HG03460 (cell line): ENCODE measurements around the gene DOCK2.

Experiments used
- ATAC-seq: cut with Tn5 transposase; IDR thresholded peaks from one replicate; pipeline ENCODE4 v1.9.1; 2021; ENCODE audit not compliant: unreplicated experiment

The DOCK2 gene

DNA sequence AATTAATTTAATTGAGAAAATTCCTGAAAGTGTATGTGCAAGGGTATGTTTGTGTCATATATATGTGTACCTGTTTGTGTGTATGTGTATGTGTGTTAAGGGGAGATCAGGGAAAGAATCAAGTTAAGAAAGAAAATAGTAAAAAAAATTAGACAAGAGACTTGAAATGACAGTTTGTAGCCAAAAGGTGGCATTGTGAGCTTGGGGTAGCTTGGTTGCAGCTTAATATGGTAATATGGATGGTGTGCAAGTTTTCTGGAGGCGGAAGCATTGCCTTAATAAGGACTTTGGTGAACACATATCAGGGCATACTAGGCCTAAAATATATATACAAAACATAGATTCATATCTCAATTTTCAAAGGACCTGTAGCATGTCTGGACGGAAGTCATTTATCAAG lies 213.3 kb downstream of the DOCK2 start:
- no peak for ATAC-seq

DNA sequence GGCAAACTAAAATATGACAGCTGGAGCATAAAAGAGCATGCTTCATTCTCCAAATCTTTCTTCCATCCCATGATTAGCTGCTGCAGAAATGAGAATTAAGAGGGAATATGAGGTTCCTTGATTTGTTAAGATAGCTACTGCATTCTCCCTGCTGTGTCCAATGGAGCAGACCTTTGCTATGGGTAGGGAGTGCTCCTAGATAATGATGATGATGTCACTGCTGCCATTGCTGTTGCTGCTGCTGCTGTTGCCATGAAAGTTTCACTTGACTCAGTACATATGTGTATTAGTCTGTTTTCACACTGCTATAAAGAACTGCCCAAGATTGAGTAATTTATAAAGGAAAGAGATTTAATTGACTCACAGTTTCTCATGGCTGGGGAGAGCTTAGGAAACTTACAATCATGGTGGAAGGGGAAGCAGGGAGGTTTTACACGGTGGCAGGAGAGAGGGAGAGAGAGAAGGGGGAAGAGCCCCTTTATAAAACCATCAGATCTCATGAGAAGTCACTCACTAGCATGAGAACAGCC lies 214.3 kb downstream of the DOCK2 start:
- ATAC-seq, result no peak

- no peak for ATAC-seq
Measured at GRCh38 chr5:169856571-169856970, 219.5 kb downstream of the DOCK2 start.

DNA sequence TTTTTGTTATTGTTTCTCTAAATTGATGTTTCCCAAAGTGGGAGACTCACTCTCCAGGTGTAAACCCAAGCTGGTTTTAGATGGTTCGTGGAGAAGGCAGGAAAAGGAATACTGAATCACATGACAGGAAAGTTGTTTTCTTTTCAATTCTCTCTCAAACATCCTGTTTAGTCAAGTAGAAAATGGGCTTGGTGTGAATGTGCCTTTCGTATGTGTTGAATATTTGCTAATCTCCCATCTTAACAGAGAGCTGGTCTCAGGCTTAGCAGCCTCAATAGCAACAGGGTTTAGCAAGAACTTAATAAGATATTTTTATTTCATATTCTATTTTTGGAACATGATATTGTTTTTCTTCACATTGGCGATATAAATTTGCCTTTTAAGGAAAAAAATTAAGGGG lies 223.5 kb downstream of the DOCK2 start:
- ATAC-seq, result peak; percentile 69

DNA sequence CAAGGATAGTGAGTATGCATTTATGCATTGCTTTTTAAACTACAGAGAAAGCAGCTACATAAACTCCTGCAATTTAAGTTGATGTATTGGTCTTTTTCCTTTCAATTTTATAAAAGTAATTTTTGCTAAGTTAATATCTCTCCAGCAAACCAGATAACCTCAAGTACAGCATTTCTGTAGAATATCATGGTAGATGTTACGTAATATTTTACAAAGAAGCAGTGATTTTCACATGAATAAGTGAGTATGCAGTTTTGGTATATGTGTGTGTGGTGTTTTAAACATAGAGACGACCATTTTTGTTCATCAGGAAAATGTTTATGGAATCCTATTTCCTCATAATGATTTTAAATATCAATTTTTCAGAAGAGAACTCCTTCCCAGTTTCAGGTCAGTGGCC lies 224.4 kb downstream of the DOCK2 start:
- ATAC-seq, result no peak

DNA sequence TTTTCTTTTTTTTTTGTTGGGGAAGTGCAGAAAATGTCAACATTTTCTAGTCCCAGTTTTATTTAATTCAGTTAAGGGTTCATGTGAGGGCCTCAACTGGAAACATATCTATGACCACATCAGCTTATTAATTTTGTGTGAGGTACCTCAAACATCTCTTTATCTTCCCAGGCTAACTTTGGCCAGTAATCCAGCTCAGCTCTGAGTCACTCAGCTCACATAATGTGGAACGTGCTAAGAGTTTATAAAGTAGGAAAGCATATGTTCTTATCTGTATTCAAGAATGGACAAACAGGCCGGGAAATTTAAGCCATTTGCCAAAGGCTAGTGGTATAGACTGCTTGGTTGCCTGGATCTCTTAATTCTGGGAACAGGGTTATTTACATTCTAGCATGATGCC lies 224.9 kb downstream of the DOCK2 start:
- no peak for ATAC-seq

DNA sequence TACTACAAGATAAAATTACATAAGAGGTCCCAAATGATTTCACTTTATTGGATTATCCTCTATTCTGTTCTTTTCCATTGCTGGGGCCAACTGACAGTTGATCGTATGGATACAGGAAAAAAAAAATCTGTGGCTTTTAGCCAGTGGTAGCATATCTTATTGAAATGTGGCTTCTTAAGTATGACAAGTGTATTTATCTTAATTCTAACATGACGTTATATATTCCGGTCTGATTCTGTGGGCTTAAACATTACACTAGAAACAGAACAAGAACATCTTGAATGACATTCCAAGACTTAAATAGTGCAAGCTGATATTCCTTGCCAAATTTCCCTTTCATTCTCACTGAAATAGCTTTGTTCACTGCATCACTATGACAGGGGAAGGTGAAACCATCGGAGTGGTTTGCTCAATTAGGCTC lies 225.3 kb downstream of the DOCK2 start:
- ATAC-seq, result no peak

DNA sequence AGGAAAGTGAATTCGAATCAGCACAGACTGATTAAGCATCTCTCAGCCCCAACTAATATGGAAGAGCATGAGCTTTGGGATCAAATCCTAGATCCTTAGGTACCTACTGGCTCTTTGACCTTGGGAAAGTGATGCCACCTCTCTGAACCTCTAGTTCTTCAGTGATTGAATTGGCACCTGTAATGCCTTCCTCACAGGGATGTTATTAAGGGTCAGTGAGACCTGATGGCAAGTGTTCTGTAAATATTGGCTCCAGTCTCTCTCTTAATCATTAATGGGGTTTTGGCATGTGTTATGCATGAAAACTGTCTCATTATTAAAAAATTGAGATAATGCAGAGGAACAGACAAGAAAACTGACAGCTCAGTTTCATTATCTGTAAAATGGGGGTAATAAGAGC lies 227.4 kb downstream of the DOCK2 start:
- no peak for ATAC-seq

DNA sequence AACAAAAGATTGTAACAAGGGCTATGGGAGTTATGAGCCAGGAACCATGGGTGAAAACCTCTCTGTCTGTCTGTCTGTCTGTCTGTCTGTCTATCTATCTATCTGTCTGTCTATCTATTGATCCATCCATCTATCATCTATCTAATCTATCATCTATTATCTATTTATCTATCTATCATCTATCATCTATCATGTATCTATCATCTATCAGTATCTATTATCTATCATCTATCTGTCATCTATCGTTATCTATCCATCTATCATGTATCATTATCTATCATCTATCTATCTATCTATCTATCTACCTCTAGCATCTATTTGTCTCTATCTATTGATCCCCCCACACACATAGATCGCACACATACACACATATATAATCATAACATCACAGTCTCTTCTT lies 230.3 kb downstream of the DOCK2 start:
- ATAC-seq, result no peak

- no peak for ATAC-seq
Measured at GRCh38 chr5:169869066-169869465, 232.0 kb downstream of the DOCK2 start.

- no peak for ATAC-seq
Measured at GRCh38 chr5:169870211-169870610, 233.1 kb downstream of the DOCK2 start.

GRCh38 chr5:169871826-169872490 lies 234.9 kb downstream of the DOCK2 start:
- ATAC-seq, result no peak

DNA sequence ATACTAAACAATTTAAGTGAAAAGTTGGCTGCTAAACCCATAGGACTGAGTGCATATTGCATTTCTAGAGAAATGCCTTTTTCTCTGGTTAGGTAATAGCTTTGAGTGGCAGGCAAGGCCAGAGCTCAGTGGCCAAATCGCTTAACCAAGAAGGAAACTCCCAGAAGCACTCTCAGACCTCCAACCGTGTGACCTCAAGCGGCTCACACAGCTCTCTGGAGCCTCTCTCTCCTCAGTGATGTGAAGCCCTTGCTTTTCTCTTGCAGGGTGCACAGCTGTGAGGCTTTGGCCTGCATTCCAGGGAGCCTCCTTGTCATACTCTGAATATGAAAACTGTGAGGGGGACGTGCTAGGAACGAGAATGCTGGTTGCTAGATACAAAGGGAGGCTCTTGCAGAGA lies 236.6 kb downstream of the DOCK2 start:
- ATAC-seq, result no peak

DNA sequence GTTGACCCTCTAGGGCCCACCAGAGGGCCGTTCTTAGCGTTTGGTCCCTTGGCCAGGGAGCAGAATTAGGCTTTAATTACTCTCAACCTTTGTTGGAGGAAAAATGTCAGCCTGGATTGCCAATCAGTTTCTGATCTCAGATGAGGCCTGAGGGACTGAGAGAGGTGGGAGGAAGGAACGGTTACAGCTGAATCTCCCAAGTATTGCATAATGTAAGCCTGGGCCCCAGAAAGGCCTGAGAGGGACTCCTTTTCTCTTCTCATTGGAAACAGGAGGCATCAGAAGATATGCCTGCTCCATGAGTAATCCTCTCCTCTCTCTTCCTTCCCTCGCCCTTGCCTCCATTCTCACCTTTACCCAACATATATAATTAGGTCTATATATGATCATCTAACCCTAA lies 237.5 kb downstream of the DOCK2 start:
- ATAC-seq, result no peak

- ATAC-seq, result no peak
Measured at GRCh38 chr5:169875091-169875728, 238.1 kb downstream of the DOCK2 start.

DNA sequence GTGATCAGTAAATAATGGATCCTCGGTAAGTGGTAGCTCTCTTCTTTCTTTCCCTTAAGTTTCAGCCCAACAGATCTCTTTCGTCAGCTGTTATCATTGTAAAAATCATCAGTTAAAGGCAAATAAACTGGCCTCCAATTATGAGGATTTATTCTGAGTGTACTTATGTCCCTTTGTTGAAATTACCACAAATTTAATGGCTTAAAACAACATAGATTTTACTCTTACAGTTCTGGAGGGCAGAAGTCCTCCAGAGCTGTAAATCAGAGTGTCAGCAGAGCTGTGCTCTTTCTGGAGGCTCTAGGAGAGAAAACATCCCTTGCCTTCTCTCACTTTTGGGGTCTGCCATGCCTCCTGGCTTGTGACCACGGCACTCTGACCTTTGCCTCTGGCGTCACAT lies 238.7 kb downstream of the DOCK2 start:
- no peak for ATAC-seq

GRCh38 chr5:169876386-169876785 lies 239.3 kb downstream of the DOCK2 start:
- ATAC-seq, result no peak

DNA sequence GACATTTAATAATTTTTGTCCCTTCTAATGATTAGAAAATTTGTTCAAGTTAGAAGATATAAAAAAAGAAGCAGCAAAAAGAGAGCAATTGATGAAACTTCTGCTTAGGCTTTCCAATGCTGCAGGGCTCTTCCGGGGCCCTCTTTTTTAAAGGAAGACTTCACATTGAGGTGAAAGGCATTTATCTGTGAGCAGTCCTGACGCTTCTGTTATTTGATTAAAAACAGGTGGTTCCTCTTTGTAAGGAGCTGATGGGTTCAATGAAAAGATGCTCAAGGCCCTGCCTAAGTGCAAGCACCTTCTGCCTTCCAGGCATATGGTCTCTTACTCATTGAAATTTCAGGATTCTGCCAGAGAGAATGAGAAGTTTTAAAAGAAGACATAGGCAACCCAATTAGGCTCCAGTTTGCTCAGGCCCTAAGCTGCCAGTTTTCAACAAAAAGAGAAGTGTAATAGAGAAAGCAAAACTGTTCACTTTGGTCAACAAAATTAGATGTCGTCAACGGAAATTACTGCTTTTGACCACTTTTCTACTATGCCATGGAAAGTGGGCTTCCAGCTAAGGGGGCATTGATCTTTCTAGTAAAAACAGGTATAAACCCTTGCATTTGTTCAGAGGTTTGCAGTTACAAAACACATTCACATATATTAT lies 243.1 kb downstream of the DOCK2 start:
- peak; percentile 65 for ATAC-seq

DNA sequence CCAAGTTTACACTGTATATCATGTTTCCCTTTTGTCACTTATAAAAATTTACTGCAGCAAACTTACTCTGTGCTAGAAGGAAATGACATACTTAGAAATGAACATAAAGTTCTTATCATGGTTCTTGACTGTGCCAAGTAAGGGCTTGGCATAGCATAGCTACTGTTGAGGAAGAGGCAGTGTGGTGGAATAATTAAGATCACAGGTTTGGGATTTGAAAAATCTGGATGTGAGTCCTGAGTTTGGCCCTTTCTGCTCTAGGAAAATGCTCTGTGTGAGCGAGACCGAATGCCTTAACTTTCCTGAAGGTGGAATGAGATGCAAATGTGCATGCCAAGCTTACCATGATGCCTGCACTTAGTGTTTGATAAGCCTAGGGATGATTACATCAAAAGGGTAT lies 243.7 kb downstream of the DOCK2 start:
- ATAC-seq, result no peak

DNA sequence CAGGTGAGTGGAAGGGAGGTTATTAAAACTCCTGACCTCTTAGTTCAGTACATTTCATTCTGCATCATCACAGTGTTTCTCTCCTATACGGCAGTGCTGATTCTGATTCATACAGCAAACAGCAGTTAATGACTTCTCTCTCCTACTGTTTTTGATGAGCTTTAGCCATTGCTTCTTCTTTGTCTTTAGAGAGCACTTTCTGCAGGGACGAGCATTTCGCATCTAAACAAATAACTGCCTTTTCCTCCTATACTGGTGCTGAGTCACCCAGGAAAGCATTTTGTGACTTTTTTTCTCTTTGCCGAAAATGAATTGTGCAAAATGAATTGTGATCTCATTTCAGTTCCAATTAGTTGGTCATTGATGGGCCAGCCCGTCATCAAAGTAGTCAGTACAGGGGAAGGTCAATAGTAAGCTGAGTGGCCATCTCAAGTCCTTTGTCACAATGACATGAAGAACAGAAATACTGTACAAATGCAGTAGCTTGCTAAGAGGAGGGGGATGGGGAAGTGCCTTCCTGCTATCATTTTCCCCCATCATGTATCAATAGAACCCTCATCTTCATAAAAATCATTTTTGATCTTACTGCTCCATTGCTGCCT lies 244.7 kb downstream of the DOCK2 start:
- ATAC-seq, result no peak

- peak; percentile 49 for ATAC-seq
Measured at GRCh38 chr5:169886033-169886432, 249.0 kb downstream of the DOCK2 start.

- no peak for ATAC-seq
Measured at GRCh38 chr5:169886677-169887076, 249.6 kb downstream of the DOCK2 start.
